Frontal cortex (tissue), 4 donors: Measurements from ENCODE around the gene LYZL1. TPM values are rescaled to one million over a fixed set of nuclear protein-coding genes. Genes with fewer than 3 reads are reported as not detected.
"Not testable (repeated sequence)": the region's sequence is repeated elsewhere in the genome, so short reads cannot be mapped to it uniquely, and the experiment has no call there.

Experiments used
- DNase-seq, 2 donors: peaks; one replicate each; pipeline ENCODE4 v3.0.0; 2012; ENCODE audit warnings: low spot score in 2 of 2
- FAIRE-seq: peaks from 2 replicates; lab custom pipeline; 2012; peaks lifted over from hg19 to GRCh38; lab: Jason Lieb, UNC
- total RNA-seq: library from RNA; depleted of rRNA; stranded (reverse); fragments of >200 nt; gene quantifications from one replicate; pipeline ENCODE4 v1.2.3, GENCODE V29; 2014
- donor health status: control.
- donor health status: control.
- donor health status: control.

LYZL1 gene
- total RNA-seq, 1 donor from 2014 or later = not detected

DNA sequence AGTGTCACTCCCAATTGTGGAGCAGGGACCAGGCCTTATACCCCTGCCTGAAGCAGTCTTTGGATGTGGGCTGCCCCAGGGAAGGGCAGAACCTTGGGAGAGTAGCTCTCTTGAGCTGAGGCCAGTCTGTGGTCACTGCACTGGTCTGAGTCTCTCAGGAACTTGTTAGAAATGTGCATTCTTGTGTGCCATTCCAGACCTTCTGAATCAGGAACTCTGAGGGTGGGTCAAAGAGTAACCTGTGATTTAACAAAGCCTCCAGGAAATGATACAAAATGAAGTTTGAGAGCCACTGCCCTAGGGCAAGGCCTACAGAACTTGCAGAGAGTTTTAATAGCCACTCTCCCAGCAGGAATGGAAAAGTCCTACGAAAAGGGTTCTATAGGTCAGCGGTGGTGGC, 68.1 kb downstream of the LYZL1 start:
- DNase-seq (no peak), FAIRE-seq (no peak)

DNA sequence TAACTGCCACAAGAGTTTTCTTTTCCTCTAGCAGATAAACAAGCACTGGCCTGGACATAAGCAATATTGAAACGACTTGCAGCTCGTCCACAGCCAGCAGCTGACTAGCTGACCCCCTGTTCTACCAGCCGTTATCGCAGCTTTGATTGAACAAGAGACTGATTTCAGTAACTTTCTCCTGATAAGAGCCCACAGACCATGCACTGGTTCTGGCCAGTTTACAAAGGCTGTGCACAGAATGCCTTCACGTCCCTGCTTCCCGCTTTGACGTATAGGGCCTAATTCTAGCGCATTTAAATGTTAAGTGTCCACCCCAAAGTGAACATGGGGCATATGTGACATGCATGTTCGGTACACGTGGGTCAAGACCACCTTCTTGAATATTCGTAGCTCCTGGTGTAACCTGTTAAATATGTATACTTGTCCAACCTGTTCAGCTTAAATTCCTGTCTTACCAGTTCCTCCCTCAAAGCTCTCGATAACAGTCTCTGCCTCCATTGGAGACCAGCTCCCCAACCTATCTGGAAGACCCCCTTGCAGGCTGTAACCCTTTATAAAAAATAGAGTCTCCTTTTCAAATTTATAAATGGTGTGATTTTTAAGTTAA, 69.2 kb downstream of the LYZL1 start:
- FAIRE-seq = no peak

DNA sequence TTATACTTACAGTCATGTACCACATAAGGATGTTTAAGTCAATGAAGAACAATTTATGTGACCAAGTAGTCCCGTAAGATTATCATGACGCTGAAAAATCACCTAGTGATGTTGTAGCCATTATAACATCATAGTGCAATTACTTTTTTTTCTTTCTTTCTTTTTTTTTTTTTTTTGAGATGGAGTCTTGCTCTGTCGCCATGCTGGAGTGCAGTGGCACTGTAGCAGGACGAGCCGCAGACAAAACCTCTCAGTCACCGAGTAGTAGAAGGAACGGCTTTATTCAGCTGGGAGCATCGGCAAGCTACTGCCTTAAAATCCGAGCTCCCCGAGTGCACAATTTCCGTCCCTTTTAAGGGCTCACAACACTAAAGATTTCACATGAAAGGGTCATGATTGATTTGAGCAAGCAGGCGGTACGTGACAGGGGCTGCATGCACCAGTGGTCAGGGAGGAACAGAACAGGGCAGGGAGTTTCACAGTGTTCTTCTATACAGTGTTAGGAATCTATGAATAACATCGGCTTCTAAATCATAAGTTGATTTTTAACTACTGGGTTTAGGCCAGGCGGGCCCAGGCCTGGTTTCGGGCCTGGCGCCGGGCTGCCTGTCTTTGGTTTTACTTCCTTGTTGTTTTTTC, 71.5 kb downstream of the LYZL1 start:
- FAIRE-seq, DNase-seq: not testable (repeated sequence)

More for the DNA sequence above, 69.2 kb downstream of the LYZL1 start:
- DNase-seq = no peak
